HL-60 (cell line): ENCODE data around the gene ARHGAP32.

ENCODE experiments used
- DNase-seq, 2 experiments: peaks; one replicate each; pipeline ENCODE4 v3.0.0-alpha.2; 2010 to 2020; ENCODE audit warnings: low read depth in 1 of 2, low spot score in 1 of 2
- H3K27ac ChIP-seq: fragments of 250-450 bp; sonication (Bioruptor Pico); replicated peaks from 2 replicates; pipeline ENCODE4 v1.5.1; 2020; ENCODE audit warnings: mild to moderate bottlenecking, moderate library complexity
- H3K27me3 ChIP-seq: fragments of 250-450 bp; sonication (Bioruptor Pico); 2 replicates; pipeline ENCODE4 v1.5.1; 2021; ENCODE audit warnings: mild to moderate bottlenecking, moderate library complexity; ENCODE audit not compliant: insufficient read depth, poor library complexity, severe bottlenecking
- H3K4me3 ChIP-seq: replicated peaks from 2 replicates; pipeline ENCODE4 v1.5.1; 2011; ENCODE audit warnings: mild to moderate bottlenecking, control low read depth, low read length; ENCODE audit not compliant: insufficient read depth
- CTCF ChIP-seq: IDR thresholded peaks from one replicate; pipeline ENCODE4 v1.5.1; 2011; ENCODE audit warnings: low read length, control low read depth, inconsistent platforms; ENCODE audit not compliant: insufficient read depth
- GABPA ChIP-seq: IDR thresholded peaks from 2 replicates; pipeline ENCODE4 v1.6.1; 2012; ENCODE audit warnings: low read depth
- POLR2AphosphoS5 ChIP-seq: IDR thresholded peaks from 2 replicates; pipeline ENCODE4 v1.6.1; 2012; ENCODE audit warnings: low read depth
- REST ChIP-seq: IDR thresholded peaks from 2 replicates; pipeline ENCODE4 v1.6.1; 2012; ENCODE audit warnings: low read depth; ENCODE audit not compliant: insufficient replicate concordance
- SPI1 ChIP-seq: IDR thresholded peaks from 2 replicates; pipeline ENCODE4 v1.6.1; 2012; ENCODE audit warnings: low read depth, mild to moderate bottlenecking, borderline replicate concordance

Gene ARHGAP32

GRCh38 chr11:129237456-129237855, 45.3 kb upstream of the ARHGAP32 start:
- no peak overlapping the region for H3K27ac ChIP-seq
- no peaks in the 10 kb centered on the region for H3K27me3 ChIP-seq
- TF ChIP-seq REST, result no peak
- no peak for TF ChIP-seq CTCF
- TF ChIP-seq POLR2AphosphoS5, result no peak
- no peak for TF ChIP-seq GABPA
- TF ChIP-seq SPI1, result no peak
- H3K4me3 ChIP-seq, result no peak overlapping the region
- no peak for DNase-seq

GRCh38 chr11:129236850-129237249, 44.7 kb upstream of the ARHGAP32 start:
- Histone ChIP-seq H3K27ac (no peak overlapping the region), H3K4me3 (no peak overlapping the region), H3K27me3 (no peaks in the 10 kb centered on the region)
- TF ChIP-seq POLR2AphosphoS5 (no peak), REST (no peak), CTCF (no peak), GABPA (no peak), SPI1 (no peak)
- DNase-seq, result no peak

GRCh38 chr11:129234978-129235377, 42.9 kb upstream of the ARHGAP32 start:
- no peak overlapping the region for H3K27ac ChIP-seq
- no peaks in the 10 kb centered on the region for H3K27me3 ChIP-seq
- H3K4me3 ChIP-seq, result no peak overlapping the region
- DNase-seq, result no peak
- no peak for TF ChIP-seq CTCF
- TF ChIP-seq SPI1, result no peak
- no peak for TF ChIP-seq POLR2AphosphoS5
- no peak for TF ChIP-seq REST
